ENCODE results near the gene RAD18. TPM values are rescaled to one million over a fixed set of nuclear protein-coding genes. Genes with fewer than 3 reads are reported as not detected.
A peak's percentile ranks its signal among the peaks of the same experiment; 100 is the strongest.

RAD18 gene
- total RNA-seq, 2 donors from 2014 or later = 45.6 to 59.0 TPM

DNA sequence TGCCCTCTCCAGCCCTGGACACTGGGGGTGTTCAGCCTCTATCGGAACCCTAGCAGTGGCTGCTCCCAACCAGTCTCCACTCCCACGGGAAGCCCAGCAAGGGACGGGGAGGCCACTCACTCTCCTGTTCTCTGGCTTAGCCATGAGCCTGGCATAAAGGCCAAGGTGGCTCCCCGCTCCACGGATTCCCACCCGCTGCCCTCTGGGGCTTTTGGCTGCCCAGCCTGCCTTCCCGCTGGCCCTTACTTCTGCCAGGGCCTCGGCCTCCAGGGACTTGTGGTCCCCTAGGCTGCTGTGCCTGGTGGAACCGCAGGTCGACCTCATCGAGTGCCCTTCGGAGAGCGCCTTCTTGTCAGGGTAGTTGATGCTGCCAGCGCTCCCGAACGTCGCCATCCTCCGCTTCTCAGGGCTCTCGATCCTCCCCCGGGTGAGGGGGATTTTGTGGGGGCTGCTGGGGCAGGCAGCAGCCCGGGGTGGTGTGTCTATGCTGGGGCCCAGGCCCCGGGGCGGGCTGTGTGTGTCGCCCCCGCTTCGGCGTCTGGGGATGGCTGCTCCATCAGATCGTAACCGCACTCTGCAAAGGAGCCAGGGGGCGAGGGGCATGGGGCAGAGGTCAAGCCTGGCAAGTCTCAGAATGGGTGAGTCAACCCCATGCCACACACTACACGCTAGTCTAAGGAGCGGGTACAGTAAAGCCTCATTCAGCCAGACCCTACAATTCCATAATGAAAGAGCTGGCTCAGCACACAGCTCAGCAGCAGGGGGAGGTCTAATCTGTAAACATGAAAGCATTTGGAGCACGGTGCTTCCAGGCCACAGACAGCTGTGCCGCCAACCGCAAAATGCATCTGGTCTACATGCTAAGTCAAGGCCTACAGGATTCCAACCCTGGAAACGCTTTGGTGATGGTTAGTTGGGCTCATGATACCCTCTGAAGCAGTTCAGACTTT is 27.3 kb upstream of the RAD18 start:
- no peaks in the 10 kb centered on the region for H3K36me3 Mint-ChIP-seq (ENCODE audit: low read depth)
- ATAC-seq (replicated peaks) = no peak
- H3K27ac Mint-ChIP-seq = no peak overlapping the region
- H3K4me1 Mint-ChIP-seq = no peaks in the 10 kb centered on the region
- H3K9me3 Mint-ChIP-seq = no peaks in the 10 kb centered on the region
- H3K4me3 Mint-ChIP-seq = no peak overlapping the region
- no peaks in the 10 kb centered on the region for H3K27me3 Mint-ChIP-seq

DNA sequence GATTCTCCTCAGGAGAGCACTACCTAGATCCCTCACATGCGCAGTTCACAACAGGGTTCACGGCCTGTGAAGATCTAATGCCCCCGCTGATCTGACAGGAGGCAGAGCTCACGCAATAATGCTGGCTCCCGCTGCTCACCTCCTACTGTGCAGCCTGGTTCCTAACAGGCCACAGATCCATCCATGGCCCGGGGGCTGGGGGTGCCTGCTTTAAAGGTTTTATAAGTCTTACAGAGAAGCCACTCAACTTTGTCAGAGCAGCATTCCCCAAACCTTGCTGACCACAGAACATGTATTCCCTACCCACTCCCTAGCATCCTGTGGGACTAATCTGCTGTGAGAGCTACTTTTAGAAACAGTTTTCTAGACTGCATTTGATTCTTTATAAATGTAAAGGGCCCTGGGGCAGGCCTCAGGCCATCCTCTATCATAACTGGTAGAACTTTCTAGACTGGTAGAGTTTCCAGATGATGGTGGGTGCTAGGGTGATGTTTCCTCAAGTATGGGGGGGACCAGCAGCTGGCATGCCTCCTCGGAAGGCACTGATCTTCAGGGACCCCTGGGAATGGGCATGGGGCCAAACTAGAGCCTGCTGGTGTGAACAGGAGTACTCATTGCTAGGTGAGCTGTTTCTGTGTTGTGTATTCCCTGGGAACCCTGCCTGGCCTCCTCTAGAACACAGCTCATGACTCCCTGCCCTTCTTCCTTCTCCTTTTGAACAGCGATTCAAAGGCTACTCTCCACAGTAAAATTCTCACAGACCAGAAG is 25.7 kb upstream of the RAD18 start:
- no peaks in the 10 kb centered on the region for H3K4me1 Mint-ChIP-seq
- no peak overlapping the region for H3K27ac Mint-ChIP-seq
- H3K9me3 Mint-ChIP-seq = no peaks in the 10 kb centered on the region
- no peak for ATAC-seq (replicated peaks)
- no peaks in the 10 kb centered on the region for H3K27me3 Mint-ChIP-seq
- no peaks in the 10 kb centered on the region for H3K36me3 Mint-ChIP-seq (ENCODE audit: low read depth)
- no peak overlapping the region for H3K4me3 Mint-ChIP-seq

- Mint-ChIP-seq H3K27ac (no peak overlapping the region), H3K9me3 (no peaks in the 10 kb centered on the region), H3K4me3 (no peak overlapping the region), H3K36me3 (ENCODE audit: low read depth) (no peaks in the 10 kb centered on the region), H3K4me1 (no peaks in the 10 kb centered on the region), H3K27me3 (no peaks in the 10 kb centered on the region)
- no peak for ATAC-seq (replicated peaks)
Measured at GRCh38 chr3:8988384-8988655, 25.0 kb upstream of the RAD18 start.

- Mint-ChIP-seq H3K4me3 (peak overlapping the region; percentile 21), H3K4me1 (no peaks in the 10 kb centered on the region), H3K36me3 (ENCODE audit: low read depth) (no peaks in the 10 kb centered on the region), H3K9me3 (no peaks in the 10 kb centered on the region), H3K27ac (no peak overlapping the region), H3K27me3 (no peaks in the 10 kb centered on the region)
- ATAC-seq (replicated peaks) = peak; percentile 75
Measured at GRCh38 chr3:8987645-8988383, 24.5 kb upstream of the RAD18 start.

- H3K27me3 Mint-ChIP-seq = peaks cover 3% of the 10 kb centered on the region
- no peak for ATAC-seq (replicated peaks)
- H3K4me1 Mint-ChIP-seq = no peaks in the 10 kb centered on the region
- no peaks in the 10 kb centered on the region for H3K9me3 Mint-ChIP-seq
- H3K36me3 Mint-ChIP-seq (ENCODE audit: low read depth) = no peaks in the 10 kb centered on the region
- H3K27ac Mint-ChIP-seq = no peak overlapping the region
- no peak overlapping the region for H3K4me3 Mint-ChIP-seq
Measured at GRCh38 chr3:8987226-8987625, 24.0 kb upstream of the RAD18 start.

- no peak for ATAC-seq (replicated peaks)
- H3K36me3 Mint-ChIP-seq (ENCODE audit: low read depth) = no peaks in the 10 kb centered on the region
- H3K4me3 Mint-ChIP-seq = no peak overlapping the region
- peaks cover 7% of the 10 kb centered on the region for H3K27me3 Mint-ChIP-seq
- H3K9me3 Mint-ChIP-seq = no peaks in the 10 kb centered on the region
- no peak overlapping the region for H3K27ac Mint-ChIP-seq
- no peaks in the 10 kb centered on the region for H3K4me1 Mint-ChIP-seq
Measured at GRCh38 chr3:8986741-8987140, 23.5 kb upstream of the RAD18 start.

DNA sequence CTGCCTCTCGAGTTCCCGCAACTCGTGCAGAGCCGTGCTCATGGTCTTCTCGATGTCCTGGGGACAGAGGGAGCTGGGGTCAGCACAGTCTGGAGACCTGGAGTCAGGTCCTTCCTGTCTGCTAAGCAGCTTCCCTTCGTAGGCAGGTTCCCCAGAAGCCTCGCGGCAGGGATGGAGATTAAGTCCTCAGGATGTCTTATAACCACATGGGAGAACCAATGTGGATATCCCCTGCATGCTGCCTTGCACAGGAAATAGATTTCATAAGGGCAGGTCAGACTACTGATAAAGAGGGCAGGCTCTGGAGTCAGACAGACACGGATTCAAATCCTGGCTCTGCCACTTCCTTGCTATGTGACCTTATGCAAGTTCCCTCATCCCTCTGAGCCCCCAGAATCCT is 22.6 kb upstream of the RAD18 start:
- no peak overlapping the region for H3K27ac Mint-ChIP-seq

GRCh38 chr3:8985411-8985831 is 22.1 kb upstream of the RAD18 start:
- Mint-ChIP-seq H3K4me1 (no peaks in the 10 kb centered on the region), H3K4me3 (no peak overlapping the region), H3K27ac (no peak overlapping the region), H3K27me3 (peaks cover 17% of the 10 kb centered on the region), H3K9me3 (no peaks in the 10 kb centered on the region), H3K36me3 (ENCODE audit: low read depth) (no peaks in the 10 kb centered on the region)
- no peak for ATAC-seq (replicated peaks)

More for the DNA sequence above, 22.6 kb upstream of the RAD18 start:
- no peak overlapping the region for H3K4me3 Mint-ChIP-seq
- no peaks in the 10 kb centered on the region for H3K4me1 Mint-ChIP-seq
- no peak for ATAC-seq (replicated peaks)
- H3K27me3 Mint-ChIP-seq = peaks cover 12% of the 10 kb centered on the region
- H3K36me3 Mint-ChIP-seq (ENCODE audit: low read depth) = no peaks in the 10 kb centered on the region
- H3K9me3 Mint-ChIP-seq = no peaks in the 10 kb centered on the region

GRCh38 chr3:8984526-8984925 is 21.3 kb upstream of the RAD18 start:
- H3K36me3 Mint-ChIP-seq (ENCODE audit: low read depth) = no peaks in the 10 kb centered on the region
- ATAC-seq (replicated peaks) = no peak
- no peak overlapping the region for H3K4me3 Mint-ChIP-seq
- no peaks in the 10 kb centered on the region for H3K4me1 Mint-ChIP-seq
- H3K27me3 Mint-ChIP-seq = peaks cover 18% of the 10 kb centered on the region
- H3K9me3 Mint-ChIP-seq = no peaks in the 10 kb centered on the region
- no peak overlapping the region for H3K27ac Mint-ChIP-seq

DNA sequence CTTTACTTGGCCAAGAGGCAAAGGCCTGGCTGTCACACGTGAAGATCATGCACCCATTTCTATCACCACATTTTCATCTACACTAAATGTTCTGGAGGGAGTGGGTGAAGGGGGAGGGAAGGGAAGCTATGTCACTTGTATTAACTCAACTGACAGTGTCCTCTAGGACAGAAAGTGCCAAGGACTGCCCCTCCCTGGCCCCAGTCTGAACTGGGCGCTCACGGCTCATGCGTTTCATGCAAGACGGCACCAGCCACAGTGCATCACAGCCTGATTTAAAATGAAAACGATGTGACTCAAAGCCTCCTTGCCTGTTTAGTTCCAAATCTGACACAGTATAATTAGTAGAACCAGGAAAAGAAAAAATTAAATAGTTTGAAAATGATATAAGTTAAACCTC is 20.8 kb upstream of the RAD18 start:
- no peak for ATAC-seq (replicated peaks)
- Mint-ChIP-seq H3K27me3 (peaks cover 22% of the 10 kb centered on the region), H3K9me3 (peaks cover 4% of the 10 kb centered on the region), H3K36me3 (ENCODE audit: low read depth) (no peaks in the 10 kb centered on the region), H3K4me1 (no peaks in the 10 kb centered on the region), H3K27ac (no peak overlapping the region), H3K4me3 (no peak overlapping the region)

- no peak for ATAC-seq (replicated peaks)
- H3K36me3 Mint-ChIP-seq (ENCODE audit: low read depth) = no peaks in the 10 kb centered on the region
Measured at GRCh38 chr3:8983591-8983990, 20.3 kb upstream of the RAD18 start.

DNA sequence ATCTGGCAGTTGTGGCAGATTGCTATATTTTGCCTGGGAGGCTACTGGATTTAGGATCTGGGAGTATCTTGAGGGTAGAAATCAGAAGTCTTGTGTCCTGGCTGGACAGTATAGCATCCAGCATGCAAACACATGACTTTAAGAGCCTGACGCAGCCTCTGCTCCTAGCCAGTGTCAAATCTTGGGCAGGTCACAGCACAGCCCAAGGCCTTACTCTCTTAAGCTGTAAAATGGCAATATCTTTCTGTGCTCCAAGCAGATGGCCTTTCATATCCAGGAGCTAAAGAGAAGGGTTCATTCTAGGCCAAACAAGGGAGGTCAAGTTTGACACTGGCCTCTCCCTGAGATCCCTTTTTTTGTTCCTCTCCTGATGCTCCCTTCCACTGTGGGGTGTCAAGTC is 19.8 kb upstream of the RAD18 start:
- Mint-ChIP-seq H3K36me3 (ENCODE audit: low read depth) (no peaks in the 10 kb centered on the region), H3K9me3 (peaks cover 4% of the 10 kb centered on the region), H3K4me1 (no peaks in the 10 kb centered on the region), H3K27ac (no peak overlapping the region), H3K4me3 (no peak overlapping the region), H3K27me3 (peaks cover 26% of the 10 kb centered on the region)
- no peak for ATAC-seq (replicated peaks)

More at GRCh38 chr3:8983591-8983990, 20.3 kb upstream of the RAD18 start:
- Mint-ChIP-seq H3K27ac (no peak overlapping the region), H3K27me3 (peaks cover 22% of the 10 kb centered on the region), H3K4me3 (no peak overlapping the region), H3K9me3 (peaks cover 4% of the 10 kb centered on the region), H3K4me1 (no peaks in the 10 kb centered on the region)

DNA sequence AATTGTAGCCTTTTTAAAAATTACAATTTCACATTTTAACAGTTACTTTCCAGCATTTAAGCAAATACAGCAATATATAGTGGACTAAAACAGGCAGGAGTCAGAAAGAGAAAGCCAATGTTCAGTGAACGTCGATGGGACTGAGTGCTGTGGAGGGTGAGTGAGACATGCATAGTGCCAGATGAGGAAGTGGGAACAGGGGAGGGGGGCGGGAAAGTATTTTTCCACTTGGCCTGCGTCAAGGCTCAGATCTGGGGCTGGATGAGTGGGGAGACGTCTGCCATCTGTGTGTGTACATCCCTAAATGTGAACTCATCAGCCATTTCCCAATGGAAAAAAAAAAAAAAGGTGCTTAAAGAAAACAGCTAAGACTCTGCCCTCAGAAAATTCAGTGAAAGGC is 19.2 kb upstream of the RAD18 start:
- Mint-ChIP-seq H3K27ac (no peak overlapping the region), H3K4me3 (no peak overlapping the region), H3K9me3 (peaks cover 4% of the 10 kb centered on the region), H3K4me1 (no peaks in the 10 kb centered on the region), H3K36me3 (ENCODE audit: low read depth) (no peaks in the 10 kb centered on the region), H3K27me3 (peaks cover 26% of the 10 kb centered on the region)
- no peak for ATAC-seq (replicated peaks)

GRCh38 chr3:8981700-8982099 is 18.4 kb upstream of the RAD18 start:
- ATAC-seq (replicated peaks) = no peak
- no peaks in the 10 kb centered on the region for H3K4me1 Mint-ChIP-seq
- peaks cover 4% of the 10 kb centered on the region for H3K9me3 Mint-ChIP-seq
- no peak overlapping the region for H3K4me3 Mint-ChIP-seq
- H3K27ac Mint-ChIP-seq = no peak overlapping the region
- H3K27me3 Mint-ChIP-seq = peaks cover 26% of the 10 kb centered on the region
- H3K36me3 Mint-ChIP-seq (ENCODE audit: low read depth) = no peaks in the 10 kb centered on the region

Data from activated T-helper 17 cell treated with anti-CD3 and anti-CD28 coated beads, Interleukin-2, amount 50 U/mL, for 72 hours (primary cell).